H1 (cell line): ENCODE data around the gene LEKR1. TPM values are rescaled to one million over a fixed set of nuclear protein-coding genes. Genes with fewer than 3 reads are reported as not detected.

Source experiments
- ATF2 ChIP-seq: IDR thresholded peaks from 2 replicates; pipeline ENCODE4 v1.6.1; 2012; ENCODE audit warnings: low read length, inconsistent platforms
- RAD21 ChIP-seq, 2 experiments: IDR thresholded peaks in 1 of 2; conservative IDR thresholded peaks in 1 of 2; 2 replicates each; pipeline ENCODE4 v1.6.1; 2011; ENCODE audit warnings: low read depth in 2 of 2, low read length in 2 of 2, improper control_type of control experiment in 1 of 2, inconsistent platforms in 1 of 2, mild to moderate bottlenecking in 1 of 2, moderate library complexity in 1 of 2
- SAP30 ChIP-seq: fragments of 300-600 bp; sonication (generic); IDR thresholded peaks from 2 replicates; pipeline ENCODE4 v1.7.1; 2012; ENCODE audit warnings: low read length, moderate library complexity, mild to moderate bottlenecking, inconsistent platforms; ENCODE audit not compliant: insufficient read depth, insufficient replicate concordance
- polyA plus RNA-seq, 7 experiments: library from polyadenylated mRNA; depleted of rRNA in 3 of 7; stranded (reverse) in 5 of 7; unstranded in 2 of 7; fragments of >200 nt in 5 of 7; fragments of 200-250 nt in 2 of 7; gene quantifications; 1 replicate in 5 of 7; 2 replicates in 1 of 7; 4 replicates in 1 of 7; pipeline versions ENCODE4 v1.2.1 to v1.2.3, GENCODE V29; 2011 to 2013; ENCODE audit warnings: missing spikeins in 2 of 7, mixed read lengths in 2 of 7
- total RNA-seq: library from RNA; stranded (reverse); fragmentation: NEBNext Ultra II Directional; extraction: Animal tissue kit (Norgen Biotek cat#: 25700); gene quantifications from 2 replicates; pipeline ENCODE4 v1.2.1, GENCODE V29; 2021

Gene LEKR1
- total and polyA plus RNA-seq, 2 of the 8 experiments (the other 6 are each of a cell fraction or from before 2014, with no cell fraction given): 0.08 TPM; not detected in 1

- TF ChIP-seq ATF2 (no peak), RAD21 (IDR thresholded peaks at IDR 0.05 in 1 of 2, conservative IDR thresholded peaks at IDR 0.05 in 1 of 2; ENCODE audit: low read depth in 2 of 2, low read length in 2 of 2) (no peak), SAP30 (no peak)
Measured at GRCh38 chr3:156814295-156814694, 11.9 kb upstream of the LEKR1 start (continued).
